IMR-90 (cell line): ENCODE measurements around the gene AMFR. TPM values are rescaled to one million over a fixed set of nuclear protein-coding genes. Genes with fewer than 3 reads are reported as not detected.

ENCODE experiments used
- ATAC-seq: fragments of 200-7000 bp; cut with Tn5 transposase; 2 replicates; pipeline ENCODE4 v1.9.1; 2020; ENCODE audit warnings: low read depth, mild to moderate bottlenecking, moderate library complexity
- BruUV-seq: library from RNA; stranded (reverse); fragments of 400-500 nt; replicated peaks from 2 replicates; lab custom pipeline; 2021; lab: Mats Ljungman, UMichigan
- CTCF ChIA-PET: fragments of 300-600 bp; formaldehyde crosslinking; extraction: SDS; loops from one replicate; lab custom pipeline; 2021; ENCODE audit warnings: antibody characterized with exemption; lab: Yijun Ruan, JAX
- POLR2A ChIA-PET: fragments of 300-600 bp; sonication (Branson Sonifier 250); formaldehyde crosslinking; loops from one replicate; lab custom pipeline; 2022; ENCODE audit warnings: antibody characterized with exemption; ENCODE audit not compliant: unreplicated experiment; lab: Charles Lee
- DNase-seq: peaks from one replicate; pipeline ENCODE4 v3.0.0; 2013
- H2AFZ ChIP-seq: replicated peaks from 2 replicates; pipeline ENCODE3; 2013; ENCODE audit warnings: low read length, mild to moderate bottlenecking; ENCODE audit not compliant: poor library complexity
- H2AK5ac ChIP-seq: 2 replicates; pipeline ENCODE4 v1.6.1; 2013; ENCODE audit warnings: low read depth, low read length, inconsistent platforms
- H2AK9ac ChIP-seq: replicated peaks from 2 replicates; pipeline ENCODE3; 2013; ENCODE audit warnings: mild to moderate bottlenecking, low read depth, low read length, moderate library complexity; ENCODE audit not compliant: poor library complexity
- H2BK120ac ChIP-seq: 2 replicates; pipeline ENCODE4 v1.6.1; 2013; ENCODE audit warnings: low read depth, low read length, inconsistent platforms
- H2BK15ac ChIP-seq: 3 replicates; pipeline ENCODE4 v1.6.1; 2013; ENCODE audit warnings: low read depth, low read length, inconsistent platforms
- H2BK20ac ChIP-seq: 2 replicates; pipeline ENCODE4 v1.6.1; 2013; ENCODE audit warnings: low read depth, mild to moderate bottlenecking, inconsistent platforms, low read length, moderate library complexity
- H2BK5ac ChIP-seq: 2 replicates; pipeline ENCODE4 v1.6.1; 2013; ENCODE audit warnings: mild to moderate bottlenecking, low read depth, low read length, inconsistent platforms; ENCODE audit not compliant: poor library complexity, severe bottlenecking
- H3K14ac ChIP-seq: replicated peaks from 2 replicates; pipeline ENCODE4 v1.6.1; 2013; ENCODE audit warnings: low read depth, low read length, inconsistent platforms
- H3K18ac ChIP-seq: 2 replicates; pipeline ENCODE4 v1.6.1; 2013; ENCODE audit warnings: low read depth, low read length, control low read depth
- H3K23ac ChIP-seq: 2 replicates; pipeline ENCODE4 v1.6.1; 2013; ENCODE audit warnings: low read depth, low read length, inconsistent platforms
- H3K27ac ChIP-seq: 2 replicates; pipeline ENCODE4 v1.5.1; 2013; ENCODE audit warnings: mild to moderate bottlenecking, control low read depth, low read length; ENCODE audit not compliant: insufficient read depth
- H3K27me3 ChIP-seq: 2 replicates; pipeline ENCODE4 v1.6.1; 2013; ENCODE audit warnings: low read length; ENCODE audit not compliant: control insufficient read depth, insufficient read depth
- H3K36me3 ChIP-seq: 2 replicates; pipeline ENCODE4 v1.6.1; 2013; ENCODE audit warnings: low read length, mixed read lengths; ENCODE audit not compliant: control insufficient read depth, insufficient read depth
- H3K4ac ChIP-seq: 2 replicates; pipeline ENCODE4 v1.6.1; 2013; ENCODE audit warnings: low read depth, low read length, inconsistent platforms
- H3K4me1 ChIP-seq: 2 replicates; pipeline ENCODE4 v1.6.1; 2013; ENCODE audit warnings: low read length, mixed read lengths; ENCODE audit not compliant: control insufficient read depth, insufficient read depth
- H3K4me2 ChIP-seq: 2 replicates; pipeline ENCODE4 v1.6.1; 2013; ENCODE audit warnings: low read depth, mild to moderate bottlenecking, control low read depth, low read length, moderate library complexity
- H3K4me3 ChIP-seq: 2 replicates; pipeline ENCODE4 v1.5.1; 2013; ENCODE audit warnings: low read depth, mild to moderate bottlenecking, control low read depth, low read length, moderate library complexity; ENCODE audit not compliant: insufficient read depth
- H3K56ac ChIP-seq: 2 replicates; pipeline ENCODE4 v1.6.1; 2013; ENCODE audit warnings: low read length, inconsistent platforms; ENCODE audit not compliant: insufficient read depth; ENCODE audit errors: extremely low read depth
- H3K79me1 ChIP-seq, 2 experiments: 2 replicates each; pipeline ENCODE4 v1.6.1; 2013; ENCODE audit warnings: low read length in 2 of 2, inconsistent platforms in 1 of 2, low read depth in 1 of 2
- H3K9ac ChIP-seq: 2 replicates; pipeline ENCODE4 v1.6.1; 2013; ENCODE audit warnings: low read depth, low read length, control low read depth
- H3K9me1 ChIP-seq: 2 replicates; pipeline ENCODE4 v1.6.1; 2013; ENCODE audit warnings: low read length, inconsistent platforms; ENCODE audit not compliant: insufficient read depth
- H3K9me3 ChIP-seq: 2 replicates; pipeline ENCODE4 v1.6.1; 2013; ENCODE audit warnings: low read length; ENCODE audit not compliant: control insufficient read depth, insufficient read depth
- H4K20me1 ChIP-seq: 2 replicates; pipeline ENCODE4 v1.6.1; 2013; ENCODE audit warnings: low read length, inconsistent platforms; ENCODE audit not compliant: insufficient read depth
- H4K5ac ChIP-seq: 2 replicates; pipeline ENCODE4 v1.6.1; 2013; ENCODE audit warnings: mild to moderate bottlenecking, low read depth, low read length, control low read depth
- H4K8ac ChIP-seq, 2 experiments: 2 replicates each; pipeline ENCODE4 v1.6.1; 2013; ENCODE audit warnings: low read depth in 2 of 2, low read length in 2 of 2, control low read depth in 1 of 2, inconsistent platforms in 1 of 2
- H4K91ac ChIP-seq: 2 replicates; pipeline ENCODE4 v1.6.1; 2013; ENCODE audit warnings: low read depth, low read length, inconsistent platforms; ENCODE audit not compliant: insufficient read depth
- BHLHE40 ChIP-seq: fragments of 150-350 bp; IDR thresholded peaks from 2 replicates; pipeline ENCODE4 v1.6.1; 2016; ENCODE audit warnings: mild to moderate bottlenecking, low read depth, low read length
- CTCF ChIP-seq: conservative IDR thresholded peaks from 2 replicates; pipeline ENCODE4 v1.5.1; 2012; ENCODE audit warnings: mild to moderate bottlenecking, low read depth, low read length, improper control_type of control experiment
- ELK1 ChIP-seq: fragments of 150-350 bp; IDR thresholded peaks from 2 replicates; pipeline ENCODE4 v1.6.1; 2016; ENCODE audit warnings: low read depth, mild to moderate bottlenecking, low read length, moderate library complexity, borderline replicate concordance
- FOS ChIP-seq: fragments of 150-350 bp; IDR thresholded peaks from 2 replicates; pipeline ENCODE4 v1.6.1; 2016; ENCODE audit warnings: low read depth, low read length
- MAFK ChIP-seq: IDR thresholded peaks from 2 replicates; pipeline ENCODE4 v1.6.1; 2012; ENCODE audit warnings: low read depth, low read length, improper control_type of control experiment
- MXI1 ChIP-seq: IDR thresholded peaks from 2 replicates; pipeline ENCODE4 v1.6.1; 2012; ENCODE audit warnings: low read depth, mild to moderate bottlenecking, low read length, moderate library complexity, borderline replicate concordance
- NFE2L2 ChIP-seq: fragments of 150-350 bp; IDR thresholded peaks from 2 replicates; pipeline ENCODE4 v1.6.1; 2016; ENCODE audit warnings: low read depth, mild to moderate bottlenecking, low read length
- POLR2A ChIP-seq: IDR thresholded peaks from 2 replicates; pipeline ENCODE4 v1.6.1; 2012; ENCODE audit warnings: mild to moderate bottlenecking, low read depth, low read length
- RAD21 ChIP-seq: IDR thresholded peaks from 2 replicates; pipeline ENCODE4 v1.6.1; 2012; ENCODE audit warnings: low read length, improper control_type of control experiment
- RFX5 ChIP-seq: IDR thresholded peaks from 2 replicates; pipeline ENCODE4 v1.8.0; 2012; ENCODE audit warnings: low read depth, mild to moderate bottlenecking, low read length, moderate library complexity
- SMC3 ChIP-seq: fragments of 150-350 bp; IDR thresholded peaks from 2 replicates; pipeline ENCODE4 v1.6.1; 2016; ENCODE audit warnings: low read depth, mild to moderate bottlenecking, antibody characterized with exemption, low read length, moderate library complexity
- USF2 ChIP-seq: fragments of 150-350 bp; IDR thresholded peaks from 2 replicates; pipeline ENCODE4 v1.6.1; 2017; ENCODE audit warnings: mild to moderate bottlenecking, antibody characterized with exemption, low read length, low read depth
- WGBS, 2 experiments: methylation state at CpG; one replicate each; pipeline versions ENCODE4 v1.1.5 to v1.1.7; 2013; ENCODE audit warnings: missing lambda C conversion rate in 2 of 2; ENCODE audit not compliant: insufficient read length in 1 of 2; ENCODE audit errors: extremely low coverage in 2 of 2; 5-methylcytosine and 5-hydroxymethylcytosine counted together
- dilution Hi-C: fragments of 300-500 bp; cut with HindIII; formaldehyde crosslinking; loops from one replicate; pipeline ENCODE4 v1.14.3; 2018; ENCODE audit warnings: low sequenced_read_pairs; ENCODE audit not compliant: unreplicated experiment
- in situ Hi-C: fragments of 300-500 bp; cut with MboI; formaldehyde crosslinking; loops from 3 replicates; pipeline ENCODE4 v1.14.3; 2019; ENCODE audit warnings: low sequenced_read_pairs, inconsistent platforms, mixed read lengths
- intact Hi-C: fragments of 100-400 bp; cut with micrococcal nuclease; formaldehyde crosslinking; loops from 2 replicates; pipeline ENCODE4 v1.10.0; 2022
- polyA plus RNA-seq, 3 experiments: library from polyadenylated mRNA; depleted of rRNA; stranded (reverse); fragments of >200 nt; gene quantifications; 2 replicates each; pipeline ENCODE4 v1.2.3, GENCODE V29; 2012; ENCODE audit warnings: low replicate concordance in 1 of 3
- total RNA-seq: library from RNA; depleted of rRNA; stranded (reverse); fragments of >200 nt; gene quantifications from 2 replicates; pipeline ENCODE4 v1.2.3, GENCODE V29; 2012

AMFR gene
- total and polyA plus RNA-seq, 2 of the 4 experiments (the other 2 are of a cell fraction), result 60.7 to 216 TPM

GRCh38 chr16:56341656-56342399, 83.5 kb downstream of the AMFR start (continued):
- TF ChIP-seq RAD21, result no peak

- 92% methylated on average over 2 of the region's 17 CpGs; no CpG with 5 or more reads in 1 of the 2 experiments for WGBS, 2 experiments
- CTCF ChIA-PET, result no interaction called here
Observed at GRCh38 chr16:56340864-56341365, 84.4 kb downstream of the AMFR start.

More at GRCh38 chr16:56340864-56341365, 84.4 kb downstream of the AMFR start:
- dilution Hi-C loops, result no loop called here
- Histone ChIP-seq H4K91ac (no peak overlapping the region), H2BK20ac (no peak overlapping the region), H2AFZ (no peak overlapping the region), H2AK9ac (peak overlapping the region; percentile 57), H4K5ac (no peak overlapping the region), H2BK5ac (no peak overlapping the region), H3K9me3 (no peaks in the 10 kb centered on the region), H3K36me3 (no peaks in the 10 kb centered on the region), H3K4ac (no peak overlapping the region), H3K4me3 (no peak overlapping the region), H3K9me1 (no peaks in the 10 kb centered on the region), H3K9ac (no peak overlapping the region), H2BK120ac (no peak overlapping the region), H3K14ac (no peak overlapping the region), H2AK5ac (no peak overlapping the region), H2BK15ac (no peak overlapping the region), H3K79me1 (no peaks in the 10 kb centered on the region), H4K8ac (no peak overlapping the region), H3K4me1 (peaks cover 2% of the 10 kb centered on the region; the same call in 1 of the 2 replicates), H4K20me1 (no peaks in the 10 kb centered on the region), H3K18ac (no peak overlapping the region), H3K23ac (no peak overlapping the region), H3K27ac (no peak overlapping the region), H3K56ac (no peak overlapping the region), H3K27me3 (no peaks in the 10 kb centered on the region; the same call in 1 of the 2 replicates), H3K4me2 (no peak overlapping the region)
- ATAC-seq (no peak), DNase-seq (no peak)
- intact Hi-C loops, result no loop called here
- BruUV-seq, result no TSS peak
- in situ Hi-C loops, result no loop called here
- POLR2A ChIA-PET, result no interaction called here
- TF ChIP-seq CTCF, result no peak
- no peak for TF ChIP-seq POLR2A
- no peak for TF ChIP-seq MAFK
- no peak for TF ChIP-seq RFX5
- TF ChIP-seq USF2, result no peak
- TF ChIP-seq MXI1, result no peak
- TF ChIP-seq BHLHE40, result no peak
- TF ChIP-seq NFE2L2, result no peak
- no peak for TF ChIP-seq SMC3
- TF ChIP-seq FOS, result no peak
- no peak for TF ChIP-seq RAD21
- TF ChIP-seq ELK1, result no peak
